ENCODE data around the gene XBP1. TPM values are rescaled to one million over a fixed set of nuclear protein-coding genes. Genes with fewer than 3 reads are reported as not detected.
"Not testable (repeated sequence)": the region's sequence is repeated elsewhere in the genome, so short reads cannot be mapped to it uniquely, and the experiment has no call there.

The XBP1 gene
- polyA plus RNA-seq, 10 donors = 63.5 to 90.1 (median 73.3) TPM

DNA sequence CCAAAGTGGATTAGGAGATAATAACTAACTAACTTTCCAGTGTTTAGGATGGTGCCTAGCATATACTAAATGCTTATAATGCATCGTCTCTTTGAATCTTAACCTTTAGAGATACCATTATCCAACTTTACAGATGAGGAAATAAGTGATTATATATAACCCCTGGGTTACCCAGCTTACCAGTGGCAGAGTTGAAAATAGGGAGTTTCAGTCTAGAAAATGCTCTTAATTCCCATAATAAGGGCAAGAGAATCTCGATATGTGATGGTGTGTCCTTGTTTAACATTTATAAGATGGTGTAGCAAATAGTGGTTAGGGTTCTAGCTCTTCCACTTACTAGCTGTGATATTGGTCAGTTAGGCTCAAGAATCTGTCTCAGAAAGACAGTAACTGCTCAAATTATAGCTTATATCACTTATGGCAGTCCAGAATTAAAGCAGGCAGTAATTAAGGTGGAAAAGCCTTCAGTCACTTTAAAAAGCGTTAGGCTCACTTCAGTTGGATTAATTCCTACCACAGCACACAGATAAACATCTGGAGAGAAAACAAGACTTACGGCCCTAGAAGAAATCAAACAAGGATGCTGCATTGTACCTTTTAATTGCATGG, 6.3 kb downstream of the XBP1 start:
- DNase-seq = no peak

DNA sequence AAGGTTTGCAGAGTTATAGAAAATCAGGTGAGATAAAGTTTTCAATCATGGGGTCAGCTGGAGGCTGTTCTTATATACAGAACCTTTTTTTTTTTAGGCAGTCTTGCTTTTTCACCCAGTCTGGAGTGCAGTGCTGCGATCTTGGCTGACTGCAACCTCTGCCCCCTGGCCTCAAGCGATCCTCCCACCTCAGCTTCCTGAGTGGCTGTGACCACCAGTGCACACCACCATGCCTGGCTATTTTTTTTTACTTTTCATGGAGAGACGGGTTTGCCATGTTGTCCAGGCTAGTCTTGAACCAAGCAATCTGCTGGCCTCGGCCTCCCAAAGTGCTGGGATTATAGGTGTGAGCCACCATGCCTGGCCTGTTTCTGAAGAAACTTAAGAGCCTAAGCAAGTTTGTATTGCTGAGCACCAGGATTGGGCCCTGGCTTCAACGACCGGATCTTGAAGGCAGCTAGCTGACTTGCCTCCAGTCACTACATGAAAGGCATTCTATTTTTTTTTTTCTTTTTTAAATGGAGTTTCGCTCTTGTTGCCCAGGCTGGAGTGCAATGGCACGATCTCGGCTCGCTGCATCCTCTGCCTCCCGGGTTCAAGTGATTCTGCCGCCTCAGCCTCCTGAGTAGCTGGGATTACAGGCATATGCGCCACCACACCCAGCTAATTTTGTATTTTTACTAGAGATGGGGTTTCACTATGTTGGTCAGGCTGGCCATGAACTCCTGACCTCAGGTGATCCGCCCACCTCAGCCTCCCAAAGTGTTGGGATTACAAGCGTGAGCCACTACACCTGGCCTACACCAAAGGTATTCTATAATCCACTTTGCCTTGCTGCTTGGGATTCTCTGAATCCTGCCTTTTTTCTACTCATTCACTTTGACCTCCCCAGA, 7.6 kb downstream of the XBP1 start:
- DNase-seq = no peak

DNA sequence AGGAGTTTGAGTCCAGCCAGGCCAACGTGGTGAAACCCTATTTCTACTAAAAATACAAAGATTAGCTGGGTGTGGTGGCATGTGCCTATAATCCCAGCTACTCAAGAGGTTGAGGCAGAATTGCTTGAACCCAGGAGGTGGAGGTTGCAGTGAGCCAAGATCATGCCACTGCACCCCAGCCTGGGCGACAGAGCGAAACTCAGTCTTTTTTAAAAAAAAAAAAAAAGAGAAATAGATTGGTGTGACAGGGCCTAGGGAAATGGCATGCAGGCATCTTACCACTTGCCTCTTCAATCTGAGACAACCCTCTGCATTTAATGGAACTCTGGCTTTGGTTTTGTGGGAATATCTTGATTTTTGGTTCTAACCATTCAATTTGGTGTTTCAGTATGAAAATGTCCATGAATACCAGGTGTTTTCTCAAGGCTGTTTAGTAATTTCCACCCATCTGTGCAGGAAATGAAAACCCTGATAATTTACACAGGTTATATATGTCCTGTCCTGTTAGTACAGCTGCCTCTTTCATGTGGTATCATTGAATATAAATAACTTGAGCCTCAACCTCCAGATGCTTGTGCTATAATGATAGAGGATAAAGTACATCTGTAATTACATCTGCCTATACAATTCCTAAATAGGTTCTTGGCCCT, 8.4 kb downstream of the XBP1 start:
- no peak for DNase-seq

DNA sequence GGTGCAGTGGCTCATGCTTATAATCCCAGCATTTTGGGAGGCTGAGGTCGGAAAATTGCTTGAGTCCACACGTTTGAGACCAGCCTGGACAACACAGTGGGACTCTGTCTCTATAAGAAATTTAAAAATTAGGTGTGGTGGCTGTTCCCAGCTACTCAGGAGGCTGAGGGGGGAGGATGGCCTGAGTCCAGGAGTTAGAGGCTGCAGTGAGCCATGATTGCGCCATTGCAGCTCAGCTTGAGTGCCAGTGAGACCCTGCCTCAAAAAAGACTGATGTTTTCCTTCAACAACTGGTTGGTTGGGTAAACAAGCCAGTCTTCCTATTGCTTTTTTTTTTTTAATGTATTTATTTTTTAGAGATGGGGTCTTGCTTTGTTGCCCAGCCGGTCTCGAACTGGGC, 9.2 kb downstream of the XBP1 start:
- no peak for DNase-seq

DNA sequence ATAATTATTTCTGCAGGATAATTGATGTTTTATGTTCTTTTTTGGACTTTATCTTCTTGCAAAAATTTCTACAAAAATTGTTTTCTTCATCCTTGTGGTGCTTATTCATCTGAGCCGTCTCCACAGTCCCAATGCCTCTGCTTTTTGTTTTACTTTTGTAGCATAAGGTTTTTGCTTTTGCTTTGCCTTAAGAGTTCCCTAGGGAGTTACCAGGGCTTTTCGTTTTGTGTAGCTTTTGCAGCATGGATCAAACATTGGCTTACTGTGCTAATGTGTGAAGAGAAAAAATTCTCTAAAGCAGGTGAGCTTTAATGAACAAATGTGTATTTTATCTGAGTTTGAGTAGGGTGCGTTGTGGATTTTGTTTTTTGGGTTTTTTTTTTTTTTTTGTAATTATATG, 11.8 kb downstream of the XBP1 start:
- no peak for DNase-seq

DNA sequence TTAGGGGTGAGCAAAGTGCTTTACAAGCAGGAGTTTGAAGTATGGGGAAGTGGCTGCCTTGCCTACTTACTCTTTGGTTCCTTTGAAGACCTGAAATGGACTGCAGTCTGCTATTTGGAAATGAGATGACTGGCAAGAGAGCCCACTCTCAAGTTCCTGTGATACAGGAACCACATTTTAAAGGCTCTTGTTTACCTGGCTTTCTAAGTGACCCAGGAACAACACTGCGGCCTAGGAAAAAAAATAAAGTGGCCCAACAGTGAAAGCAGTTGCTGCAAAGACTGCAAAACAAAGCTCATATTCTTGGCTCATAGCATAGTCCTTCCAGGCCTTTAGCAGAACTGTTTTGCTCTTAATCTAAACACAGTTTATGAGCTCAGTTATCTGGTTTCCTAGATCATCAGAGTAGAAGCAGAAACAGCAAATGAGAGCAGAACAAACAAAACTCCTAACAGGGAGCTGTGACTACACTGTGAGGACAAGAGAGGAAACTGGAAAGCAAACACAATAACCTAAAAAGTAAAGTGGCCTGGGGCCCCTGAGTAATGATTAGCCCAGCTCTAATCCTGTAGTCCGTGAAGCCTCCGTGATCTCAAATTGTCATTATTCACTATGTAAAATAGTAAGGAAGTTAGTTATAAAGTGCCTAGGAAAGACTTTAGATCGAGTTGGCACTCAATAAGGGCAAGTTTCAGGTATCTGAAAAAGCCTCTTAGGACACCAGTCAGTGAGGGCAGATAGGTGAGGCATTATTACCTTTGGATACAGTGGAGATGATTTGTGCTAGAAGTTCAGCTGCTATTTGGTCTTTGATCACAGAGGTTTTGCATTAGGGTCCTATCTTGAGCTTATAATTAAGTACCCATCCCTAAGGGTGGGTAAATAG, 16.3 kb downstream of the XBP1 start:
- no peak for DNase-seq

DNA sequence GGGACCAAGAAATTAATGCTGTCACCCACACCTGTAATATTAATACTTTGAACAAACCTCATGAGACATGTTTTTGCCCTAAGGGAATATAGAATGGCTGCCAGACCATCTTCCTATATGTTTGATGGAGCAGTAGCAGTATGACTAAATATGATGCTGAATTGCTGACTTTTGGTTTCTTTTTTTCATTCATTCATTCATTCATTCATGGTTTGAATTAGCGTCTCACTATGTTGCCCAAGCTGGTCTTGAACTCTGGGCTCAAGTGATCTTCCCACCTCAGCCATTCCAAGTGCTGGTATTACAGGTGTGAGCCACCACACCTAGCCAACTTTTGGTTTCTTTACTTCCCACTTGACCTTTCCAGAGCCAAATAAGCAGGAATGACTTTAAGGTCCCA, 20.1 kb downstream of the XBP1 start:
- no peak for DNase-seq

DNA sequence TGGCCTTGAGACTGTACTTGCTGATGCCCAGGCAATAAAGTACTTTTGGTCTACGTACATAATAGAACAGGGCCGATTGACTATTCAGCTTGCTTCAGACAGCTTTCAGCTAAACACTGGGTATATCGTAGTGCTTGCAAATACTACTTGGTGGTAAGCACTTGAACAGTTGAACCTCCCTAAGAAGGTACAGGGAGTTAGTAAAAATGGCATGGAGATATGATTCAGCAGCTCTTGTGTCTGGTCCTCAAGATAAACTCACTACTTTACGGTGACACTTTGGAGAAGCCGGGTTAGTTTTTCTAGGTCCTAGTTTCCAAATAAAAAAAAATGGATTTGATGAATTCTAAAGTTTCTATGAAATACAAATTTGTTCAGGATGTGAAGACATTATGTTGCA, 20.5 kb downstream of the XBP1 start:
- no peak for DNase-seq

DNA sequence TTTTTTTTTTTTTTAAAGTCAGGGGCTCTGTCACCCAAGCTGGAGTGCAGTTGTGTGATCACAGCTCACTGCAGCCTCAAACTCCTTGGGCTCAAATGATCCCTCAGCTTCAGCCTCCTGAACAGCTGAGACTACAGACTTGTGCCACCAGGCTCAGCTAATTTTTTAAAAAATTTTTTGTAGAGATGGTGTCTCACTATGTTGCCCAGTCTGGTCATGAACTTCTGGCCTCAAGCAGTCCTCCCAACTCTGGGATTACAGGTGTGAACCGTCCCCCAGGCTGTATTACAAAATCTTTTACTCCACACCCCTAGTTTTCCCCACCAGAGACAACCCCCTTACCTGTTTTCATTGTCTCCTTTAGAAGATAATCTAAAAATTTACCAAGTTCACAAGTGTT, 26.0 kb downstream of the XBP1 start:
- no peak for DNase-seq

DNA sequence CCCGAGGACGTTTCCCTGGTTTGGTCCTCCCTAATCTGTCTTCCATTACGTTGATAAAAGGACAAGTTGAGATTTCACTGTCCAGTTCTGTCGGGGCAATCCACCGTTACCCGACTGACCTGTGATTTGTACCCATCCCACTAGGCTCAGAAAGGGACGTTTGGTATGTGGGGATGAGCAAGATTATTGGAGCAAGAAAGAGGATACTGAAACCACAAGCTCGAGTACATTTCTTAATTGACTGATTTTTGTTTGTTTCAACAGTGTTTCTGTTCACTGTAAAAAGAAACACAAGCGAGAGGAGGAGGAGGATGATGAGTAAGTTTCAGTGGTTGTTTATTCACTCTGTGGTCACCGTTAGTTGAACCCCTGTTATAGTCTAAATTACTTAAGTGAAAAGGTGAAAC, 26.9 kb downstream of the XBP1 start:
- peak in 1 of 3 donors; percentile 75 for DNase-seq

DNA sequence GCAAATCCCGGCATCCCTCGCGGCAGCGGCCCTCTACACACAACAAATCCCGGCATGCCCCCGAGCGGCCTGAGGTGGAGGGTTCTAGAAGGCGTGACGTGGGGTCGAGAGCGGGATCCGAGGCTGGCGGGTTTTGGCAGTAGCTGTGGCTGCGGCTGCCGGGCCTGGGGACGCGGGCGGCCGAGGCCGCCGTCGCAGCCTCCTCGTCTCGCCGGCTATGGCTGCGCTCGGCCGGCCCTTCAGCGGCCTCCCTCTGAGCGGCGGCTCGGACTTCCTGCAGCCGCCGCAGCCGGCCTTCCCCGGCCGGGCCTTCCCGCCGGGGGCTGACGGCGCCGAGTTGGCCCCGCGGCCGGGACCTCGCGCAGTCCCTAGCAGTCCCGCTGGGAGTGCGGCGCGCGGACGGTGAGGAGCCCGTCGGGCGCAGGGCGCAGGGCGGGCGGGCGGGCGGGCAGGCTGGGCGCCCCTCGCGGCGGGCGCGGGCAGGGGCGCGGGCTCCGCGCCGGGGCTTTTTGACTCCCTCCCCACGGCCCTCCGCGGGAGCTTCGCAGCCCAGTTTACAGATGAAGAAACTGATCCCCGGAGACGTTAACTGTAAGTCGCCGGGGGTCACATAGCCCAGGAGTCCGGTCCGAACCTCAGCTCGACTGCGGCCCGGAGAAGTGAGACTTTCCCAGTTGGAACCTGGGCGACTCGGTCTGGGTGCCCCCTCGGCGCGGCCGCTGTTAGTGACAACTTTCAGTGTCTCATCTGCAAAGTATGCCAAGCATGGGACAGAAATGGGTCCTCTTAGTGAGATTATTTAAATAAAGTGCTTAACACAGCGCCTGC, 27.5 kb downstream of the XBP1 start, which contains the start of gene CCDC117:
CCDC117 (plus strand) TSS at position 63 of the 828 bp plus-strand sequence; CDS start at position 218, 155 bp downstream.
- peak; percentile 95 to 98 (median 97) for DNase-seq

DNA sequence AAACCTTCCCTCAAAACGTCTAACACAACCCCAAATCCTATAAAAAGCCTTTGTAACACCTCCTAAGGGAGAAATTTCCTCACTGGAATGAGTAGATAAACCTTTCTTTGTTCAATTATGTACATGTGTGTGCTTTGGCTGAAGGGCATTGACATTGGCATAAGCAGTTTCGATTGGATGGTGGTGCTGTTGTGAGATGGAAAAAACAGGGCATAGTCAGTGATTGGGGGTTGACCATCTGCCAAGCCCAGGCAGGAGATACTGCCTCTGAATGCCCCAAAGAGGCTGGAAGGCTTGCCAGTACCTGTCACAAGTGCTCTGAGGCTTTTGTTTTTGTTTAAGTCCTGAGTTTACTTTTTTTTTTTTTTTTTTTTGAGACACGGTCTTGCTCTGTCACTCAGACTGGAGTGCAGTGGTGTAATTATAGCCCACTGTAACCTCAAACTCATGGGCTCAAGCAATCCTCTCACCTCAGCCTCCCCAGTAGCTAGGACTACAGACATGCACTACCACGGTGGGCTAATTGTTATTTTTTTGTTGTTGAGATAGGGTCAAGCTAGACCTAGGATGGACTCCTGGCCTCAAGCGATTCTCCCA, 29.1 kb downstream of the XBP1 start:
- DNase-seq = no peak

DNA sequence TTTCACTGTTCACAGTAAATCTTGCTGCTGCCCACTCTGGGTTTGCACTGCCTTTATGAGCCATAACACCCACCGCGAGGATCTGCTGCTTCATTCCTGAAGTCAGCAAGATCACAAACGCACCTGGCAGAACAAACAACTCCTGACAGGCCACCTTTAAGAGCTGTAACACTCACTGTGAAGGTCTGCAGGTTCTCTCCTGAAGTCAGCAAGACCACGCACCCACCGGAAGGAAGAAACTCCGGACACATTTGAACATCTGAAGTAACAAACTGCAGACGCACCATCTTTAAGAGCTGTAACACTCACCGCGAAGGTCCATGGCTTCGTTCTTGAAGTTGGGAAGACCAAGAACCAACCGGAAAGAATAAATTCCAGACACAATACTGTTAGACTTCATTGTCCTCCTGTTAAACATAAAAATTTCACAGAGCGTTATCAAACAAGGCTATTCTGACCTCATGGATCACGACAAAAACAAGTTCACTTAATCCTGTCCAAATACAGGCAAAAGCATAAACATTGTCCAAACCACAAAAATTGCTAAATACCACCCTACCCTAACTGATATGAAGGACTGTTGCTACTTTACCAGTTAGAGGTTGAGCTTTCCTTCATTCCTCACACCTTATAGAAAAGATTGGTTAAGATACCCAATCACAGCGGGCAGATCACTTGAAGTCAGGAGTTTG, 30.8 kb downstream of the XBP1 start:
- DNase-seq = no peak

DNA sequence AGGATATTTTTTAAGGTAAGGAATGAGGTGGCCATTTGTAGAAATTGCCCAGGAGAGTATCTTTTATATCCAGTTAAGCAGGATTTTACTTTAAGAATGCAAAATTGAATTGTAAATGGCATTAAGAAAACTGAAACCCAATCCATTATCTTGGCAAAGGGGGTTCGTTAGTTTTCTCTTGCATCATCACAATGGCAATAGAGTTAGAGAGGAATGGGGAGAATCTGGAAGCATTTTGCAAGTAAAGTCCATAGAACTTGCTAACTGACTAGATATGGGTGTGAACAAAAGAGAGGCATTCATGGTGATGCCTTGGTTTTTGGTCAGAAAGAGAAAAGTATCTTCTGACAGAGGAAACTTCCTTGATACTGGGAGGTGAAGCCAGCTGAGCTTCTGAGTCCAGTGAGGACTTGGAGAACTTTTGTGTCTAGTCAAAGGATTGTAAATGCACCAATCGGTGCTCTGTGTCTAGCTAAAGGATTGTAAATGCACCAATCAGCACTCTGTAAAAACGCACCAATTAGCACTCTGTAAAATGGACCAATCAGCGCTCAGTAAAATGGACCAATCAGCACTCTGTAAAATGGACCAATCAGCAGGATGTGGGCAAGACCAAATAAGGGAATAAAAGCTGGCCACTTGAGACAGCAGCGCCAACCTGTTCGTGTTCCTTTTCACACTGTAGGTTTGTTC, 31.5 kb downstream of the XBP1 start:
- no peak for DNase-seq

DNA sequence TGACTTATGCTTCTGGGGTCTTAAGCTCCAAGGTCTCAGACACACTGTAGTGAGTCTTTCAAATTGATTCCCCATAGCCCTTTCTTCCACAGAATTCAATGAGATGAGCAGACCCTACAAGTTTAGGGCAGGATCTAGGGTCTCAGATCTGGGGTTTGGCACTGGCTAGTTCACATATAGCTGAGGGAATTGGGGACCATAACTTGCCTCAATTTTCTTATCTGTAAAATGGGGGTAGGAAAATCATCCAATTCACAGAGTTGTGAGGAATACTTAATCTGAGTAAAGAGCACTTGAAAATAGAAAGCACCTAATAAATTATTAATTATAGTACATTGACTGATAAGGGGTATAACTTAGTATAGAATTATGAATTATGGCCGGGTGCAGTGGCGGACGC, 33.7 kb downstream of the XBP1 start:
- DNase-seq = no peak

DNA sequence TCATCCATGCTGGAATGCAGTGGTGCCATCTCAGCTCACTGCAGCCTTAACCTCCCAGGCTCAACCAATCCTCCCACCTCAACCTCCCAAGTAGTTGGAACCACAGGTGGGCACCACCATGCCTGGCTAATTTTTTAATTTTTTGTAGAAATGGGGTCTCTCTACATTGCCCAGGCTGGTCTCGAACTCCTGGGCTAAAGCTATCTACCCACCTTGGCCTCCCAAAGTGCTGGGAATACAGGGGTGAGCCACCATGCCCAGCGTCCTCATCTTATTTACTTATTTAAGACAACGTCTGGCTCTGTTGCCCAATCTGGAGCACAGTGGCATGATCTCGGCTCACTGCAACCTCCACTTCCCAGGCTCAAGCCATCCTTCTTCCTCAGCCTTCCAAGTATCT, 38.4 kb downstream of the XBP1 start:
- not testable (repeated sequence) for DNase-seq

DNA sequence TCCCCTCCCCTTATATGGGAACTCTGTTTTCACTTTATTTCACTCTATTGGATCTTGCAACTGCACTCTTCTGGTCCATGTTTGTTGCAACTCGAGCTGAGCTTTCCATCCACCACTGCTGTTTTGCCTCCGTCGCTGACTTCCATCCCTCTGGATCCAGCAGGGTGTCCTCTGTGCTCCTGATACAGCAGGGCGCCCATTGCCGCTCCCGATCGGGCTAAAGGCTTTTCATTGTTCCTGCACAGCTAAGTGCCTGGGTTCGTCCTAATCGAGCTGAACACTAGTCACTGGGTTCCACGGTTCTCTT, 39.0 kb downstream of the XBP1 start:
- DNase-seq = no peak

DNA sequence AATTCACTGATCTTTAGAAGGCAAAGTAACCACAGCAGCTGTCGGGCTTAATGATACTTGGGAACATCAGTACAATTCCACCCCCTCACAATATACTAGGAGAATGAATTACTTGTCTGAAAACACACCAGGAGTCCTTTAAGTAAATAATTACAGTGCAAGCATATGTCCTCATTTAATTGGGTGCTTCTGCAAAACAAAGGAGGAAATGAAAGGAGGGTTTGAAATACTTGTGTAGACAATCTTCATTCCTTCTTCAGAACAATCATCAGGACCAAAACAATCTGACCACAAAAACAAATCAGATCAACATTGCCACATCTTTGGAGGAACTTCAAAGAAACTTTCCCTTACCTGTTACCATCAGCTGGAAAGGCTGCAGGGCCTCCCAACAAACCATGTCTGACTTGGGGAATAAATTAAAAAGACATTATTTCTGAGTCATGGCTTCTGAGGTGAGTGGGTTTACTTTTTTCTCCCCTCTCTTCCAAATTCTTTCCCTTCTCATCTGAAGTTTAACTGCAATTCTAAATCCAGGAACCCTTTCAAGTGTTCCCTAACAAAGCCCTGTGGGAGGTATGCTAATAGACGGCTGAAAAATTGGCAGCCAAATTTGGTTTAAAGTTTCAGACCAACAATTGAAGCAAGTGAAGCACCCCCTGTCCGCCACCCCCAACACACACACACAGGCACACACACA, 40.4 kb downstream of the XBP1 start:
- no peak for DNase-seq

DNA sequence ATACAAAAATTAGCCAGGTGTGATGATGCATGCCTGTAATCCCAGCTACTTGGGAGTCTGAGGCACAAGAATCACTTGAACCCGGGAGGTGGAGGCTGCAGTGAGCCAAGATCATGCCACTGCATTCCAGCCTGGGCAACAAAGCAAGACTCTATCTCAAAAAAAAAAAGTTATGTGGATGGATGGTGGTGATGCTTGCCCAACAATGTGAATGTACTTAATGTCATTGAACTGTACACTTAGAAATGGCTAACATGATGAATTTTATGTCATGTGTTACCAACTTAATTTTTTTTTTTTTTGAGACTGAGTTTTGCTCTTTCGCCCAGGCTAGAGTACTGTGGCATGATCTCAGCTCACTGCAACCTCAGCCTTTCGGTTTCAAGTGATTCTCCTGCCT, 45.9 kb downstream of the XBP1 start:
- not testable (repeated sequence) for DNase-seq

Data from muscle of back (tissue), 11 donors.